Vagina (tissue), 2 donors: ENCODE results near the gene LMO7.

Experiments used
- POLR2A ChIP-seq, 2 donors: fragments of 450-650 bp; IDR thresholded peaks; one replicate each; pipeline ENCODE4 v1.6.1; 2017; ENCODE audit warnings: antibody characterized with exemption in 2 of 2, mild to moderate bottlenecking in 2 of 2, moderate library complexity in 2 of 2
- TF ChIP-seq, protein P1 (sequence below), 3 experiments: fragments of 450-650 bp in 2 of 3; fragments of 200-600 bp in 1 of 3; sonication (generic) in 1 of 3; IDR thresholded peaks; one replicate each; pipeline ENCODE4 v1.5.1; 2017 to 2019; ENCODE audit warnings: antibody characterized with exemption in 3 of 3, mild to moderate bottlenecking in 2 of 3, moderate library complexity in 2 of 3

DNA sequence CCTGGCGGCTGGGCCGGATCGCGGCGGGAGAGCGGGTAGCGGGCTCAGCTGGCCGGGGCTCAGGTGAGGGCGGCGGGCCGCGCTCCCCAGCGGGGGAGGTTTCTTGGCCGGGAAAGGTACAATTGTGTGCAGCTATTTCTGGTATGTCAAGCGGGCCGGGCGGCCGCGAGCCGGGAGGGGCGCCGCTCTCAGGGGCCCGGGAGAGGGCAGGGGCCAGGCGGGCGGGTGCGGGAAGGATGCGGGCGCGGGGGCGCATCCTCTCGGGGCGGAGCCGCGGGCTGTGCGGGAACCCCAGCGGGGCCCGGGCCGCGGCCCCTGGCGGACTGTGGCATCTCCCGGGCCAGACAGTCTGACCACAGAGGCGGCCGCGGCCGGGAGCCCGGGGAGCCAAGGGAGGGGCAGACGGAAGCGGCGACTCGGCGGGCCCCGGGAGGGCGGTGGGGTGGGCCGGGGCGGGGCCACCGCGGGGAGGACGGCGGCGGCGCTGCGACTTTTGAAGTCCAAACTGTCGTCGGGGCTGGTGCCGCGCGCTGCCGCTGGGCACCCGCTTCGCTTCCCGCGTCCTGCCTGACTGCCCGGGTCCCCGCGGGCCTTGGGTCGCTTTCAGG lies at the start of gene LMO7:
- TF ChIP-seq, protein P1, sequence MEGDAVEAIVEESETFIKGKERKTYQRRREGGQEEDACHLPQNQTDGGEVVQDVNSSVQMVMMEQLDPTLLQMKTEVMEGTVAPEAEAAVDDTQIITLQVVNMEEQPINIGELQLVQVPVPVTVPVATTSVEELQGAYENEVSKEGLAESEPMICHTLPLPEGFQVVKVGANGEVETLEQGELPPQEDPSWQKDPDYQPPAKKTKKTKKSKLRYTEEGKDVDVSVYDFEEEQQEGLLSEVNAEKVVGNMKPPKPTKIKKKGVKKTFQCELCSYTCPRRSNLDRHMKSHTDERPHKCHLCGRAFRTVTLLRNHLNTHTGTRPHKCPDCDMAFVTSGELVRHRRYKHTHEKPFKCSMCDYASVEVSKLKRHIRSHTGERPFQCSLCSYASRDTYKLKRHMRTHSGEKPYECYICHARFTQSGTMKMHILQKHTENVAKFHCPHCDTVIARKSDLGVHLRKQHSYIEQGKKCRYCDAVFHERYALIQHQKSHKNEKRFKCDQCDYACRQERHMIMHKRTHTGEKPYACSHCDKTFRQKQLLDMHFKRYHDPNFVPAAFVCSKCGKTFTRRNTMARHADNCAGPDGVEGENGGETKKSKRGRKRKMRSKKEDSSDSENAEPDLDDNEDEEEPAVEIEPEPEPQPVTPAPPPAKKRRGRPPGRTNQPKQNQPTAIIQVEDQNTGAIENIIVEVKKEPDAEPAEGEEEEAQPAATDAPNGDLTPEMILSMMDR (IDR thresholded peaks at IDR 0.05) = no peak
- no peak for TF ChIP-seq POLR2A (IDR thresholded peaks at IDR 0.05)
